AG09319 (cell line): ENCODE data around the gene RGR.
A peak's percentile ranks its signal among the peaks of the same experiment; 100 is the strongest.
"Not testable (repeated sequence)": the region's sequence is repeated elsewhere in the genome, so short reads cannot be mapped to it uniquely, and the experiment has no call there.

ENCODE experiments used
- DNase-seq: peaks from one replicate; pipeline ENCODE4 v3.0.0-alpha.2; 2010; ENCODE audit warnings: low read depth; ENCODE audit errors: extremely low read depth
- TF ChIP-seq, protein P1 (sequence below): IDR thresholded peaks from 2 replicates; pipeline ENCODE4 v1.5.1; 2011; ENCODE audit warnings: low read depth, mild to moderate bottlenecking, inconsistent platforms, low read length, moderate library complexity

Gene RGR

DNA sequence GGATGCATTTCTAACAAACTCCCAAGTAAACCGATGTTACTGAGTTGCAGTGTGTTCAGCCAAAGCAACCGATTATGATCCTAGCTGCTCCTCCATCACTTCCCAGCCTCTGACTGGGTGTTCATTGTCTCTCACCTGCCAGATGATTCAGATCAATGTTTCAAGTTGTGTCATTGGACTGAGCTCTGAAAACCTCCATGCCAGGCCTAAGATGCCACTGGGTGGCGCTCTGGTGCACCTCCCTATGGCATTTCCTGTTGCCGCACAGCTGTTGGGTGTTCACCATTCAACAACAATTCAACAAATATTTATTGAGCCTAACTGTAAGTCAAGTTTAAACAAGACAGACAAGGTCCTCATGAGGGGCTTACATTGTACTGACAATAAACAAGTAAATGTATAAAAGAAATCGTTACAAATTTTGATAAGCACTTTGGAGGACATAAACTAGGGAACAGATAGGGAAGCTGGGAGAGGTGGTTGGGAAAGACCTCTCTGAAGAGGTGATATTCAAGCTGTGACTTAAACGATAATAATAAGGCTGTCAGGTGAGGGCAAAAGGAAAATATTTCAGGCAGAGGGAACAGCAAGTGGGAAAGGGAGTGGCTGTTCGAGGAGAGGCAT, 22.8 kb downstream of the RGR start:
- TF ChIP-seq, protein P1, sequence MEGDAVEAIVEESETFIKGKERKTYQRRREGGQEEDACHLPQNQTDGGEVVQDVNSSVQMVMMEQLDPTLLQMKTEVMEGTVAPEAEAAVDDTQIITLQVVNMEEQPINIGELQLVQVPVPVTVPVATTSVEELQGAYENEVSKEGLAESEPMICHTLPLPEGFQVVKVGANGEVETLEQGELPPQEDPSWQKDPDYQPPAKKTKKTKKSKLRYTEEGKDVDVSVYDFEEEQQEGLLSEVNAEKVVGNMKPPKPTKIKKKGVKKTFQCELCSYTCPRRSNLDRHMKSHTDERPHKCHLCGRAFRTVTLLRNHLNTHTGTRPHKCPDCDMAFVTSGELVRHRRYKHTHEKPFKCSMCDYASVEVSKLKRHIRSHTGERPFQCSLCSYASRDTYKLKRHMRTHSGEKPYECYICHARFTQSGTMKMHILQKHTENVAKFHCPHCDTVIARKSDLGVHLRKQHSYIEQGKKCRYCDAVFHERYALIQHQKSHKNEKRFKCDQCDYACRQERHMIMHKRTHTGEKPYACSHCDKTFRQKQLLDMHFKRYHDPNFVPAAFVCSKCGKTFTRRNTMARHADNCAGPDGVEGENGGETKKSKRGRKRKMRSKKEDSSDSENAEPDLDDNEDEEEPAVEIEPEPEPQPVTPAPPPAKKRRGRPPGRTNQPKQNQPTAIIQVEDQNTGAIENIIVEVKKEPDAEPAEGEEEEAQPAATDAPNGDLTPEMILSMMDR = peak; percentile 59
- no peak for DNase-seq

DNA sequence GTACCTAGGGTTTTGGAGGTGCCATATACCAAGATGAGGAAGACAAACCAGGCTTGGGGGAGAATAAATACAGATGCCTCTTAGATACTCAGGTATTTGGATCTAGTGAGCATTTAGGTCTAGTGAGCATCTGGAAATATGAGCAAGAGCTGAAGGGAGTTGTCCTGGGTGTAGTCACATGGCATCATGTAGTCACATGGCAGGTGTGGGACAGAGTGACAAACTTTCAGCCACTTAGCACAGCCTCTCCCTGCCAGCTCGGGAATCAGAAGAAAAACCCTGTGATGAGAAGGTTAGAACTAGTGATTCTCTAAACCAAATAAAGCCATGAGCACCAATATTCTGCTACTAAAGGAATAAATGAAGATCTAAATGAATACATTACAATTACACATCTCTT, 24.3 kb downstream of the RGR start:
- TF ChIP-seq, protein P1 = no peak
- DNase-seq = no peak

DNA sequence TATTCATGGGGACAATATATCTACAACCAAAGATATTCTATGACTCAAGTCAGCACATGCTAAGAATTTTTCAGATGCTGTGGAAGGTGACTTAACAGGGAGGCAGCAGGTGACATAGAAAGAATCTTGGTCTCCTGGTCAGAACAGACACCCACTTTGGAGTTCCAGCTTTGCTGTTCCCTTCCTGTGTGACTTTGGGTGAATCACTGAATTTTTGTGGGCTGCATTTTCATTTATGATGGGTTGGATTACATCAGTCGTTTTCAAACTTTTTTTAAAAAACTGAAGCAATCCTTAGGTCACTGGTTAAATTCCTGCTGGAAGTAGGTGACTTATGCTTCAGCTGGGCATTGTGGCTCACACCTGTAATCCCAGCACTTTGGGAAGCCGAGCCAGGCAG, 24.9 kb downstream of the RGR start:
- TF ChIP-seq, protein P1 = no peak
- peak; percentile 22 for DNase-seq

DNA sequence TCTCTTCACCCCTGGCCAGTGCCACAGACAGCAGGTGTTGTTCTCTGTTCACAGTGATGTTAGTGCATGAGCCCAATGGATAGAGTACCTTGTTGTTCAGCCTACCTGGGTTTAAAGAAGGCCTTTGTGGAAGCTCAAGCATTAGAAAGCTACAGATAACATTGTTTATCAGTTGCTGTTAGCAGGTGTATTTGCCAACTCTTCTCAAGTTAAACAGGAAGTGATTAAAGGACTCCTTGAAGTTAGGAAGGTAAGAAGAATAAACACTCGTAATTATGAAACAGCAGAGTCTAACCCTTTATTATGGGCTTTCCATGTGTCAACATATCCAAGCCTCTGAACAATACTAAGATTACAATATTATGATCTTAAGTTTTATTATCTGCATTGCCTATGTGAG, 25.9 kb downstream of the RGR start:
- TF ChIP-seq, protein P1 = no peak
- DNase-seq = no peak

DNA sequence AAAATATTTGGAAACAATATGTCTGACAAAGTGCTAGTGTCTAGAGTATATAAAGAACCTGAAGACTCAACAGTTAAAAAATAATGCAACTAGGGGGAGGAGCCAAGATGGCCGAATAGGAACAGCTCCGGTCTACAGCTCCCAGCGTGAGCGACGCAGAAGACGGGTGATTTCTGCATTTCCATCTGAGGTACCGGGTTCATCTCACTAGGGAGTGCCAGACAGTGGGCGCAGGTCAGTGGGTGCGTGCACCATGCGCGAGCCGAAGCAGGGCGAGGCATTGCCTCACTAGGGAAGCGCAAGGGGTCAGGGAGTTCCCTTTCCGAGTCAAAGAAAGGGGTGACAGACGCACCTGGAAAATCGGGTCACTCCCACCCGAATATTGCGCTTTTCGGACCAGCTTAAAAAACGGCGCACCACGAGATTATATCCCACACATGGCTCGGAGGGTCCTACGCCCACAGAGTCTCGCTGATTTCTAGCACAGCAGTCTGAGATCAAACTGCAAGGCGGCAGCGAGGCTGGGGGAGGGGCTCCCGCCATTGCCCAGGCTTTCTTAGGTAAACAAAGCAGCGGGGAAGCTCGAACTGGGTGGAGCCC, 35.1 kb downstream of the RGR start:
- not testable (repeated sequence) for DNase-seq

DNA sequence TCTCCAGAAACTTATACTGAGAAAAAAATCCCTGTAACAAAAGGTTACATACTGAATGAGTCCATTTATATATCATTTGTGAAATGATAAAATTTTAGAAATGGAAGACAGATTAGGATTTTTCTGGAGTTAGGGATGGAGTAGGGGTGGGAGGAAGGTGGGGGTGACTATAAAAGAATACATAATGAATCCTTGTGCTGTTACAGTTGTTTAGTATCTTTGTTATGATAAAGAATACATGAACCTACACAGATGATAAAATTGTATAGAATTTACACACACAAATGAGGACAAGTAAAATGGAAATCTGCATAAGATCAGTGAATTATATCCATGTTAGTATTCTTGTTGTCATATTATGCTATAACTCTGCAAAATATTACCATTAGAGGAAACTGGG, 41.8 kb downstream of the RGR start:
- TF ChIP-seq, protein P1 = no peak
- DNase-seq = no peak

DNA sequence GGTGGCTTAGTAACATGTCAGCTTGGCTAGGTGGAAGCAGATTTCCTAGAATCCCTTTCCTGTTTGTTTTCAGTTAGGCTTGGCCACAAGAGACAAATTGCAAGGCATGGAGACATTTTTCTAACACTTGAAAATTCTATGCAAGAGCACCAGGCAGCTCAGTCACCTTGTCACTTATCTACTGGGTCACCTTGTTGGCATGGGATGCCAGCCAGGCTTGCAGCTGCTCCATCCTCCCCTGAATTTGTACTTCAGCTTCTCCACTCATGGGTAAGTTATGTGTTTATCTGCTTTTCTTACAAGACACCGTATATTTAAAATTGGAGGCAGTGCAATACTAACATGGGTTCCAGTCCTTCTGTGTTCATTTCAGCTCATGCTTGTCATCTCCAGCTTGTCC, 43.3 kb downstream of the RGR start:
- no peak for DNase-seq
- TF ChIP-seq, protein P1 = no peak
